Head of caudate nucleus (tissue), 42 donors: ENCODE data around the gene AGBL1.
A peak's percentile ranks its signal among the peaks of the same experiment; 100 is the strongest.

ENCODE experiments used
- DNase-seq, 42 donors: peaks; one replicate each; pipeline versions ENCODE4 v3.0.0 to v3.0.0-alpha.2; 2020 to 2021; ENCODE audit warnings: mixed read lengths in 7 of 42
- intact Hi-C: fragments of 100-400 bp; cut with DNase I; formaldehyde crosslinking; loops from one replicate; pipeline ENCODE4 v1.15.0; 2022

Gene AGBL1

DNA sequence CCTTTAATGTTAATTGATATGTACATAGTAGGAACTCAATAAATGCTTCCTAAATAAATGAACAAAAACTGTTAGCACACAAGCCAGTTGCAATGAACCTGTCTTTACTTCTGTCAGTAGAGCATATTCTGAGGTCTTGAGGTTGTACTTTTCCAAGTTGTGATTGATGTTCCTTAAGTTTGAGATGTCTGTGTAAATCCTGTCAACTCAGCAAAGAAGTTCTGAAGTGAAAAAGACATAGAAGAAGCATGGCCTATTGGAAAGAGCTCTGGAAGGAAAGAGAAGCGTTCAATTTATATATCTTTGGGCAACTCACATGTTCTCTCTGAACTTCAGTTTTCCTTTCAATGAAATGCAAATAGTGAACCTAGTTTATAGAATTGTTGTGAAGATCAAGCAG lies 269.9 kb downstream of the AGBL1 start:
- no peak for DNase-seq
- intact Hi-C loops, result no loop called here

DNA sequence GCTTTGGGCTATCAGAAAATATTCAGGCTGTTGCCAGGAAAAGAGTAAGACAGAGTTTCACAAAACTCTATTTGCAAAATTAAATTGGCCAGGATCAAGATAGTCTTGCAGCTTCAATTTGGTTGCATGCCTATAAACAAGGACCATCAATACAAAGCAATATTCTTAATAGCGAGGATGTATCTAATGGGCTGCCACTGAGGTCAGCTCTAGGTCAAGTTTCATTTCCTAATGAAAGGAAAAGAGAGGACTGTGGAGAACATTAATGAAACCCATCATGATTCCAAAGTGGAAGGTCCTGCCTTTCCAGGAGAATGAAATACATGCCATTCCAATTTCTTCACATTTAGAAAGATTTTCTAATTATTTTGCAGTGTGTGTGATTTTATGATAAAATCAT lies 273.5 kb downstream of the AGBL1 start:
- intact Hi-C loops, result no loop called here
- DNase-seq, result no peak

DNA sequence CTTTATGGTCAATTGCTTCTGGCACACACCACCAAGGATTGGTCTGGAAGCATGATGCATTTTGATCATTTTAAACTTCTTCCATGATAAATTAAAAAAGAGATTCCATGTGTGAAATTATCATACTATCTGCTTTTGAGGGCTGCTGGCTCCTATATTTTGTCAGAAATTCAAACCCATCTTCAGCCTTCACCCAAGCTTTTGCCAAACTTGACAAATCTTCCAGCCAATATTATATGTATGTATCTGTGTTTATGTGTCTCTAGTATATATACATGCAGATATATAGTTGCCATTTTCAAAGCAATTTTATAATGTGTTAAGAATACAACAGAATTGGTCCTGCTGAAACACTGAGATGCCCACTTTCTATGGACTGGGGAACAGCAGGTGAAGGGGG lies 275.7 kb downstream of the AGBL1 start:
- DNase-seq, result no peak
- intact Hi-C loops, result no loop called here

DNA sequence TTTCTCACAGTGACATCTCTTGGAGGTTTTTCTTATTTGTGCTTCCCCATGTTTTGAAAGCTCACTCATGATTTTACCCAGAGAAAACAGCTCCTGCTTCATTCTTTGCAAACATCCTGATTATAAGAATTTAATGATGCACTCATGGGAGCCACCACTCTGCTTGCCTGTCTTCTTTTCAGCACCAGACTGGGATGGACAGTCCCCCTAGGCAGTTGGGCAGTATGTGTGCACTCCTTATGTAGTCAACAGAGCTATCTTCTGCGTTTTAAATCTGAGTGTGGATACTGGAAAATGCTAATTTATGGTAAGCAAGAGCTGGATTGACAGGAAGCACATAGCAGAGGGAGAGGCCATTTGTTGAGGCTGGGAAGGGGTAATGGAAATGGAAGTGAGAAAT lies 276.1 kb downstream of the AGBL1 start:
- no peak for DNase-seq
- intact Hi-C loops, result no loop called here

DNA sequence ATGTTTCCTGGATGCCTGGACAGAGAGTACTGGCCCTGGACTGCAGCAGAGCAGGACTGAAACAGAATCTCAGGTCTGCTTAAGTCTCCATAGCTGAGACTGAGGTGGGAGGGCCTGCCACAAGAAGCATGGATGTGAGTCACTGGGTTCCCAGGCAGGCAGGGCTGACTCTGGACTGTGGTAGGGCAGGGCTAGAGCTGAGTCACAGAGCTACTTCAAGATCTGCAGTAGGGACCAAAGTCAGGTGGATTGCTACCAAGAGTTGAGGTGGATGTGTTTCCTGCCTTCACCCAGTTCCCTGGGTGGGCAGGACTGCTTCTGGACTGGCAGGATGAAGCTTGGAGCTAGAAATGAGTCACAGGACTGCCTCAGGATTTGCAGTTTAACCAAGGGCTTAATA lies 282.9 kb downstream of the AGBL1 start:
- no peak for DNase-seq
- intact Hi-C loops, result no loop called here

DNA sequence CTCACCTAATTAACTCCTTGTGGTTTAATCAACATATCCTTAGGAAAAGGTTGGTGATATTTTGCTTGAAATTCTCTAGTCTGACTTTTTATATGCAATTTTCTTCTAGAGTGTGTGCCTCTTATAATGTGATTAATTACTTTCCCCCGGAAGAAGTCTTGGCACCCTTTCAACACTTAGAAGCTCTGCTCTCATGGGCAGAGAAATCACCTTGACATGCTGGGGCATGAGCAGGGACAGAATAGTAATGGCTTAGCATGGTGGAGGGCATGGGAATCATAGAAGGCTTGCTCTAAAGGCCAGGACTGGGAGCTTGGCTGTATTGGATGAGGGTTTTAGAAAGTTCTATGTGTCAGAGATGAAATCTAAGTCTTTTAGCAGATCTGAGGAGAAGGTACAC lies 293.5 kb downstream of the AGBL1 start:
- DNase-seq, result no peak
- intact Hi-C loops, result no loop called here

DNA sequence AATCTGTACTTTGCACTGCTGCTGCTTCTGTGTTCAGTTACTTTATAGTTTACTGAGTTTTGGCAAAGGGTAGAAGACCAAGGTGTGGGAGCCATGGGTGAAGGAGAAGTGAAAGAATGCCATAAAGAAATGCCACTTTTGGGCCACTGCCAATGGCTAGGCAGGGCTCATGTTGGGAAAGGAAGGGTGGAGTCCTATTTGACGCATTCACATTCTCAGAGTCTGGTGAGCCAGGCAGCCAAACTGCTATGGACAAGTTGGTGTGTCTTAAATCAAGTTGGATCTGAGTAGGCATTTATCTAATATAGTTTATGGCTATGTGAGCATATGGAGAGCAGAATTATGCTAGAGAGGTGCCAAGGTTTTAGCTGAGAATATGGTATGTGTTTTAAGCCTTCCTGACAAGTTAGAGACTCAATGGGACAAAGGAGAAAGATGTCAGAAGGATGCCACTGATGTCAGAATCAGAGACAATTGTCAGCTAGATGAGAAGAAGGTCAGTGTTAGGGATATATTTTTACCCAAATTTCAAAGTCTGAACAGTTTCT lies 296.1 kb downstream of the AGBL1 start:
- DNase-seq, result no peak
- intact Hi-C loops, result no loop called here

DNA sequence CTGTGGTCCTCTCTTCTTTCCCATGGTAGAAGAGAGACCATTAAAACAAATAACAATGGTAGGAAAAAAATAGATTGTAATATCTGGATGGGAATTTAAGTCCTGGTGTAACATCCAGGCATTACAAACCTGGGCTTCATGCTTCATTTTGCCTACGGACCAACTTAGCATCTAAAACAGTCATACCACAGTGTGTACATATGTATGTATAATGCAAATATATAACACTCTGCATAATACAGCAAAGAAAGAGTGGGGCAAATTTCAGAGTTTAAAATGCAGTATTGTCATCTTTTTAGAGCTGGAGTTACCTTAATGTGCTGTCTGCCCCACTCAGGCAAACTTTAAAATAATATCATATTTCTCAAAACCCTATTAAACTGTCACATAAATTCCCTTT lies 298.2 kb downstream of the AGBL1 start:
- intact Hi-C loops, result no loop called here
- no peak for DNase-seq

DNA sequence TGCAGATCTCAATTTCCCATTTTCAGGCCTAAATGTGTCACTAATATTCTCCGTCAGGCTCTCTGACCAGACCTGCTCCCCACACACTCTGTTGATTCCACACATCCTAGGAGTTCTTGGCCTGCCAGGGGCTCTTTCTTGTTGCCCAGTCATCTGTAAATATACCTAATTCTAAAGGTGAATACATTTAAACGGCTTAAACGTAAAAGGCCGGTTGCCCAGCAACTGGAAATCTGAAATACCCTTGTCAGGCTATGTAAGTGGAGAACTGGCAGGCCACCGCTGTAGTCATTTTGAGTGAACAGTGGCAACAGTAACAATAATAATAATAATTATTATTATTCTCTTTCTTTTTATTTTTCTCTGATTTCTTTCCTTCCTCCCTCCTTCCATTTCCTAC lies 302.7 kb downstream of the AGBL1 start:
- no peak for DNase-seq
- intact Hi-C loops, result no loop called here

DNA sequence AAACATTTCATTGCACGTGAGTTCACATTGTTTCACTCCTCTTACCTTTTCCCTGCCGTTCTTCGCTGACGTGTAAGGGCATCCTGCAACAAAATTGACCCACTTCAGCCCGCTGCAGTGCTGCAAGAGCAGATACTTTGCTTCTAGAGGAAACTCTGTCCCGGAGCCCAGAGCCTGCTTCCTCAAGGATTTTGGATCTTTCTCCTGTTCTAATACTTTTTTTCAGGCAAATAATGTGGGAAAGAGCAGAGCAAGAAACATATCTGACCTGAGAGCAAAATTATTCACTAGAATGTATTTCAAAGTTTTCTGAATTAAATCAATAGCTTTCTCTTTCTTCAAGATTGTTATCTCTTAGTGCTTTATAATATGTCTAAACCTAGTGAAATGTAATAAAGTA lies 303.9 kb downstream of the AGBL1 start:
- intact Hi-C loops, result no loop called here
- DNase-seq, result no peak

DNA sequence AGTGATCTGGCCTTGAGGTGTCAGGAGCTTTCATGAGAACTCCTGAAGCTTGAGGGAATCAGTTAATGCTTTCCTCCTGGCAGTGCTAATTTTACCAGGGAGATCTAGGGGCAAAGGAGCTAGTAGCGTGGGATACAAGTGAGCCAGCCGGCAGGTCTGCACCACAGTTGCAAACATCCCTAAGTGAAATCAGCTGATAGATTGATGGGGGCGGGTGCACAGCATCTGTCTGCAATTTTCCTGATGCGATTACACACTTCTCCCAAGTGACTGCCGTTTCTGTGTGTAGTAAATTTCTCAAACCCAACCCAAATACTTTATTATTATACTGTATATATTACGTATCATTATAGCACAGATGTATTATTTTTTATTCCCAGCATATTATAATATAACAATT lies 304.5 kb downstream of the AGBL1 start:
- intact Hi-C loops, result no loop called here
- peak in 26 of 42 donors; percentile 2 to 66 (median 18) for DNase-seq

DNA sequence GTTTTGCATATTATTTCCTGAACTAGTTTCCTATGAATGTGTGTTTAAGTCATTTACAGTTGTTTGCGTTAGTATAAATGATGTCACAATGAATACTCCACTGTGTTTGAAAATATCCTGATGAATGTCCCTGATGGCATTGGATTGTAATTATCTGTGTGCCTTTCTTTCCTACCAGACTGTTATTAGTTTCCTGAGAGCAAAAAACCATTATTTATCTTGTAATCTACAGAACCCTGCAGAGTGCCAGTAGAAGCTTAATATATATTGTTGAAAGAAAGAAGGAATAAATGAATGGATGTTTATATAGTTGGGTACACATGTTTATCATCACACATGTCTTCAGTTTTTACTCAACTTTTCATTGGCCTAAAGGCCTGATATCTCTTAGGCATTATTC lies 312.6 kb downstream of the AGBL1 start:
- DNase-seq, result no peak
- intact Hi-C loops, result no loop called here

DNA sequence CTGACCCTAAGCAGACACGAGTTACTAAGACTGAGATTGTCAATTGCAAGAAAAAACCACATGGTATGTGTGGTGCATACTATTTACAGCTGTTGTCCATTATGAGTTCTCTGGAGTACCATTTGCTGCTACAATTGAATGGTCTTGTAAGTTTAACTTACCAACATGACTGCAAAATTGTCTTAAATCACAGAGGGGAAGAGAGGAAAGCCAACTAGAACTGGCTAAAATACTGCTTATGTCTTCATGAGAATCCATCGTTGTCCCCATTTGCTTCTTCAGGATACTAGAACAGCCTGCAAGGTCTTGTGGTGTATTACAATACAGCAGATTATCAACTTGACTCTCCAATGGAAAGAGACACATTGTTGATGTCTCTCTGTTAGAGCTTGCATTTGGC lies 313.2 kb downstream of the AGBL1 start:
- intact Hi-C loops, result no loop called here
- DNase-seq, result no peak

DNA sequence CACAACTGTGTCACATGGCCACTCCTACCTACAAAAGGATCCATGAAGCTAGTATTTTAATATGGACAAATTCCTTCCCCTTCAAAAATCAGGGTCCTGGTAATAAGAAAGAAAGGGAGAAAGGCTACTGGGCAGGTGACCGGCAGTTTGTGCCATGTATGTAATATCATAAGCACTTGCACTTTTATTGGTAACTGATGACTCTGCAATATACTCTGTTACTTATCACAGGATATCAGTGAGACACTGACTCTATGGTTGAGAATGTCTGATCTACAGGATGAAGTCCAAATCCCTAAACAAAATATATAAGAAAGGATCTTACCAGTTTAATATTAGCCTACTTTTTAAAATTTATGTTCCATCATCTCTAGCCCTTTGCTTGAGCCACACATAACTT lies 315.2 kb downstream of the AGBL1 start:
- no peak for DNase-seq
- intact Hi-C loops, result no loop called here

DNA sequence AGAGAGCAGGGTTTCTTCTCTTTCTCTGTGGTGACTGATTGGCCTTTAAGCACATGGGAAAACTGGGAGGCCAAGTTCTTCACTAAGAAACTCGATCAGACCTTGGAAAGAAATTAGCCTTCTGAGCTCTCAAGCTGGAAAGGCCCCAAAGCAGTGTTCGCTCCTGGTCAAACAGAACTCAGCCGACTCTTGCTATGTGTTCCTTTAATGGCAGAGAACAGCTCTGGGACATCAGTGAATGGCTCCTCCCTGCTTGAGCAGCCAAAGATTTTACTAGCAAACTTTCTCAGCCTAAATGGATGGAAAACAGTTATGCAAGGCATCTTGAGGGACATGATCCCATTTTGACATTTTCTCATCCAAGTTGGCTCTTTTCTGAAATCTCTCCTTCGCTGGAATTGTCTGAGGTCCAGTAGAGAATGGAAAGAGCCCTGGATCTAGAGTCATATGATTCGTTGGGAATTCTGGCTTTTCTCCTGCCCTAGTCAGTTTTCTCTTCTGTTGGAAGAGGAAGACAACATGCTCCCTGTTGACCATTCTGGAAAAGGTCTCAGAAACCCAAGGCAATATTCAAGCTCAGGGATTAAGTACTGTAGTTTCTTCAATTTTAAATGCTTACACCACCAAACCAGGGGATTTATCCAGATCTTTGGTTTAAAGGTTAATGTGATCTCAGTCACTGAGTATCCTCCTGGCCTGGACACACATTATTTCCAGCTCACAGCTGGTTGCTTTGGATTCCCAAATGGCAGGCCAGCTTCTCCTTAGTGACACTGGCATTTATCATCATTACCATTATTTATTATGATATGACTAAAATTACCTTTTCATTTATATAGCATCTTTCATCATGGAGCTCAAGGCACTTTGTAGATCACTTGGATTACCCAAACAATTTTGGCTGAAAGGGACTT lies 319.6 kb downstream of the AGBL1 start:
- DNase-seq, result no peak
- intact Hi-C loops, result no loop called here

DNA sequence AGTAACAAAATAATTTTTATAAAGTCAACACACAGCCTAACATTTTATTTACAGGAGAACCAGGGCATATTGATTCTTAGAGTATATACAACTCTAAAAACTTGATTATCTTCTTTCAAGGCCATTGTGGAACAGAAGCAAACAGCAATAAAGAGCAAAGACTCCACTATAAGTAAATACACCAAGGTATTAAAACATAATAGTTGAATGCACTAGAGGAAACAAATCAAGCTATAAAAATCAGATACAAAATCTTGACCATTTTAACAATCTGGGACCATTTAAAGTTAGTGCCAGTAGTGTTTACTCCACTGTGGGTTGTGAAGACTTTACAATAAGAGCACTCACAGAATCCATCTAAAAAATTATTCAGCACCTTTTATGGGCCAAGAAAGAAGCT lies 323.6 kb downstream of the AGBL1 start:
- DNase-seq, result no peak
- intact Hi-C loops, result no loop called here

DNA sequence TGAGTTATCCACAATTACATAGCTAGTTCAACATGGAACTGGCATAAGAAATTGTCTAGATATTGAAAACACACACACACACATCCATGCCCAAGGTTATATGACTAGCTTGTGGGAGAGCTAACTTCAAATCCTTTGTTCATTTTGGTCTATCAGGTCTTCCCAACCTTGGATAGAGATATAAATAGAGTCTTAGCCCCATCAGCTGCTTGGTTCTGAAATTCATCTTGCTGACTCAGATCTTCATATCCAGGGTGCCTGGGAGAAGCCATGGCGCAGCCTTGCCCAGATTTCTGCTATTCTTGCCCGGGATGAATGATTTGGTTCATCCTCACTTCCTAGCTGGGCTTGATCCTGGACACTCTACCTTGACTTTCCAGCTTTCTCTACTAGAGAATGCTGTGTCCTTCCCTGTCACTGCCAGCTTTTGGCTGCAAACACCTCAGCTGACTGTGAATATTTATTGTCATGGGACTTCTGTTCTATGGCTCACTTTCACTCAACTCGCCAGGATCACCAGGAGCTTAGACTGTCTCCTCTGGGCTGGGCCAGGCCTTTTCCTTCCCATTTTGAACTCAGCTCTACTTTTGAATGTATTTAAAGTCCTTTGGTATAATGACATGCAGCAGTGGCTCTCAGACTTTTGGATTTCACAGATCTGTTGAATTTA lies 324.4 kb downstream of the AGBL1 start:
- intact Hi-C loops, result no loop called here
- no peak for DNase-seq

DNA sequence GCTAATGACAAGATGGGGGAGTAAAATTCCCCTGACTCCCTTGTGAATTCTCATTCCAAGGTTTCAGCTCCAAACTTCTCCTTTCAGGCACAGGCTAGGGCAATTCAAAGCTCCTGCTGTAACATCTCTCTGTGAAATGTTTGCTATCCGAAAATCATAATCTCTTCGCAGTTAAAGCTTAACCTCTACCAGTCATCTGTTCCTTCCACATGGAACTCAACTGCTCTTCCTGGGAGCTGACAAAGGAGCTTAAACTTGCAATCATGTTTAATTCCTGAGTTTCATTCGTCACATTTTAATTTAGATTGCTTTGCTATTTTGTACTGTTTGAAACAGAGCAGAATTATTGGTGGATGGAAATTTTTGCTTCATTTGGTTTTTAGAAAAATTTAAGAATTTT lies 328.6 kb downstream of the AGBL1 start:
- DNase-seq, result no peak
- intact Hi-C loops, result no loop called here

DNA sequence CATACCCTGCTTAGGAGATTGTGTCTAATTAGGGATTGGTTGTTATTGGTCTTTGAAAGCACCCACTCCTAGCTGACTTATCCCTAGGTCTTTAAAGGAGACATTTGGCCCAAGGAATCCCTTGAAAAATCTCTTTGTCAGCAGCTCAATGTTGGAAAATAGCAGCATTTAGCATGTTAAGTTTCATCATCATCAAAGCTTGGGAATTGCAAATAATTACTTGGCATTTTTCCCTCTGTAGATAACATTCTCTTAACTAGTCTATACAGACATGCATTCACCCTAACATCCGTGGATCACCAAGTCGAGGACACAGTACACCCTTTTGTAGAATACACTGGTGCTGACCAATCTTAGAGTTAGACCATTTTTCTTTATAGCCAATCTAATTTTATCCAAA lies 332.2 kb downstream of the AGBL1 start:
- DNase-seq, result no peak
- intact Hi-C loops, result no loop called here

DNA sequence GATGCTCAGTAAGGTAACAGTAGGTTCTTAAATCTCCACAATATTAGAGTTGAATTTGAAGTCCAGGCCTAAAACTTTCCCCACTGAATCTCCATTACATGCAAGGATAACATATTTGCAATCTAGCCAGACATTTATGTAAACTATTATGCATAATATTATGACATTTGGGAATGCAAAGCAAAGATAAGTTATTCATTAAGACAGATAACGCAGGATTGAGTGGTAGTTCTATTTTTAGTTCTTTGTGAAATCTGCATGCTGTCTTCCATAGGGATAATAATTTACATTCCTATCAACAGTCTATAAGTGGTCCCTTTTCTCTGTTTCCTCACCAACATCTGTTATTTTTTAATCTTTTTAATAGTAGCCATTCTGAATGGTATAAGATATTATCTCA lies 333.5 kb downstream of the AGBL1 start:
- no peak for DNase-seq
- intact Hi-C loops, result no loop called here

DNA sequence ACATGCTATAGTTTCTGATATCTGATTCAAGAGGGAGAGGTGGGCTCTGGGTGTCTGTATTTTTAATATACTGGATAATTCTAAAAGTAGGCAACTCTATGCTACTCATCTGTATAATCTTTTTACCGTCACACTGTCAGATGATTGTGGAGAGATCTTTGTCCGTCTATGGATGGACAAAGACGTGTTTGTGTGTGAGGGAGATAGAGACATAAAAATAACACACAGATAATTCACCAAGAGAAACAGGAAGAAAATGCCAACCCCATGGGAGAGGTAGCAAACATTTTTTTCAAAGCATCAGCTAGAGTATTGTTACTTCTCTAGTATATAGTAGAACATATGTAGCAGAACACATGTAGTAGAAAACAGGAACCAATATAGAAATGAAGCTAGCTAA lies 346.1 kb downstream of the AGBL1 start:
- intact Hi-C loops, result no loop called here
- DNase-seq, result no peak
